PC-9 (cell line): ENCODE results near the gene PYGB. TPM values are rescaled to one million over a fixed set of nuclear protein-coding genes. Genes with fewer than 3 reads are reported as not detected.

ENCODE experiments used
- BruUV-seq: library from RNA; stranded (reverse); fragments of 400-500 nt; replicated peaks from 2 replicates; lab custom pipeline; 2021; lab: Mats Ljungman, UMichigan
- CTCF ChIA-PET: fragments of 300-600 bp; sonication (Branson Sonifier 250); formaldehyde crosslinking; loops from one replicate; lab custom pipeline; 2022; ENCODE audit warnings: antibody characterized with exemption; lab: Charles Lee
- POLR2A ChIA-PET: fragments of 300-600 bp; sonication (Branson Sonifier 250); formaldehyde crosslinking; loops from one replicate; lab custom pipeline; 2022; ENCODE audit warnings: antibody characterized with exemption; ENCODE audit not compliant: unreplicated experiment; lab: Charles Lee
- DNase-seq, 2 experiments: peaks; one replicate each; pipeline versions ENCODE4 v3.0.0 to v3.0.0-alpha.2; 2015 to 2022; ENCODE audit warnings: mixed read lengths in 1 of 2
- H2AFZ ChIP-seq: fragments of 200-600 bp; sonication (generic); 2 replicates; pipeline ENCODE4 v1.8.1; 2017; ENCODE audit warnings: antibody characterized with exemption
- H3F3A ChIP-seq: fragments of 200-600 bp; sonication (generic); 2 replicates; pipeline ENCODE4 v1.8.1; 2017; ENCODE audit warnings: antibody characterized with exemption, mild to moderate bottlenecking, low read depth; ENCODE audit not compliant: insufficient read depth
- H3K27ac ChIP-seq: fragments of 200-600 bp; sonication (generic); 2 replicates; pipeline ENCODE4 v1.6.1; 2016; ENCODE audit warnings: mixed run types
- H3K27me3 ChIP-seq: fragments of 200-600 bp; sonication (generic); 2 replicates; pipeline ENCODE4 v1.6.1; 2016; ENCODE audit warnings: low read depth, mixed run types; ENCODE audit not compliant: insufficient read depth
- H3K36me3 ChIP-seq: fragments of 200-600 bp; sonication (generic); 2 replicates; pipeline ENCODE4 v1.6.1; 2016; ENCODE audit warnings: low read depth, mixed run types
- H3K4me1 ChIP-seq: fragments of 200-600 bp; sonication (generic); replicated peaks from 2 replicates; pipeline ENCODE4 v1.6.1; 2016; ENCODE audit warnings: mixed run types; ENCODE audit not compliant: insufficient read depth
- H3K4me2 ChIP-seq: fragments of 200-600 bp; sonication (generic); 2 replicates; pipeline ENCODE4 v1.6.1; 2017; ENCODE audit warnings: mixed run types
- H3K4me3 ChIP-seq: fragments of 200-600 bp; sonication (generic); 2 replicates; pipeline ENCODE4 v1.6.1; 2016; ENCODE audit warnings: mixed run types
- H3K79me2 ChIP-seq: fragments of 200-600 bp; sonication (generic); 2 replicates; pipeline ENCODE4 v1.6.1; 2017; ENCODE audit warnings: low read depth, mixed run types
- H3K9me2 ChIP-seq: fragments of 200-600 bp; sonication (generic); 2 replicates; pipeline ENCODE4 v1.8.1; 2017; ENCODE audit warnings: mild to moderate bottlenecking; ENCODE audit not compliant: insufficient read depth
- H3K9me3 ChIP-seq: fragments of 200-600 bp; sonication (generic); 2 replicates; pipeline ENCODE4 v1.8.1; 2016; ENCODE audit warnings: low read depth; ENCODE audit not compliant: insufficient read depth
- H4K20me1 ChIP-seq: fragments of 200-600 bp; sonication (generic); 2 replicates; pipeline ENCODE4 v1.8.1; 2017; ENCODE audit not compliant: insufficient read depth
- CTCF ChIP-seq: fragments of 200-600 bp; sonication (generic); conservative IDR thresholded peaks from 2 replicates; pipeline ENCODE4 v1.6.1; 2017; ENCODE audit warnings: mixed run types, antibody characterized with exemption, mild to moderate bottlenecking, moderate library complexity
- EZH2 ChIP-seq: fragments of 200-600 bp; sonication (generic); IDR thresholded peaks from 2 replicates; pipeline ENCODE4 v1.8.0; 2017; ENCODE audit warnings: antibody characterized with exemption, low read depth
- intact Hi-C: fragments of 100-400 bp; cut with micrococcal nuclease; formaldehyde crosslinking; loops from one replicate; pipeline ENCODE4 v1.10.0; 2022; ENCODE audit not compliant: unreplicated experiment
- total RNA-seq: library from RNA; stranded (reverse); gene quantifications from 2 replicates; pipeline ENCODE4 v1.2.3, GENCODE V29; 2021

PYGB gene
- total RNA-seq, 1 experiment from 2014 or later, result 133 TPM

- BruUV-seq, result no TSS peak
- Histone ChIP-seq H3K4me1 (peaks cover 16% of the 10 kb centered on the region), H3K36me3 (no peaks in the 10 kb centered on the region), H3K4me3 (no peak overlapping the region), H3K27me3 (no peaks in the 10 kb centered on the region), H3K79me2 (no peaks in the 10 kb centered on the region), H3F3A (no peaks in the 10 kb centered on the region; the same call in 1 of the 2 replicates), H3K9me2 (no peaks in the 10 kb centered on the region), H3K9me3 (no peaks in the 10 kb centered on the region), H3K27ac (no peak overlapping the region), H2AFZ (no peak overlapping the region), H3K4me2 (no peak overlapping the region), H4K20me1 (no peaks in the 10 kb centered on the region)
- TF ChIP-seq EZH2 (no peak), CTCF (no peak)
- ChIA-PET CTCF (no interaction called here), POLR2A (no interaction called here)
- no peak for DNase-seq
- intact Hi-C loops, result no loop called here
Measured at GRCh38 chr20:25316506-25317190, 68.8 kb downstream of the PYGB start.

- Histone ChIP-seq H3K9me2 (no peaks in the 10 kb centered on the region), H3K4me2 (no peak overlapping the region), H3K79me2 (no peaks in the 10 kb centered on the region), H3K27ac (no peak overlapping the region), H3K36me3 (no peaks in the 10 kb centered on the region), H3K4me1 (peaks cover 13% of the 10 kb centered on the region), H3K4me3 (no peak overlapping the region), H3K27me3 (no peaks in the 10 kb centered on the region), H3K9me3 (no peaks in the 10 kb centered on the region), H4K20me1 (no peaks in the 10 kb centered on the region), H2AFZ (no peak overlapping the region), H3F3A (no peaks in the 10 kb centered on the region; the same call in 1 of the 2 replicates)
- ChIA-PET POLR2A (no interaction called here), CTCF (no interaction called here)
- no peak for DNase-seq
- no TSS peak for BruUV-seq
- intact Hi-C loops, result no loop called here
- TF ChIP-seq EZH2 (no peak), CTCF (no peak)
Measured at GRCh38 chr20:25317351-25318075, 69.6 kb downstream of the PYGB start.

GRCh38 chr20:25318471-25319240 lies 70.8 kb downstream of the PYGB start:
- no TSS peak for BruUV-seq
- Histone ChIP-seq H3F3A (no peaks in the 10 kb centered on the region; the same call in 1 of the 2 replicates), H3K27ac (no peak overlapping the region), H3K27me3 (no peaks in the 10 kb centered on the region), H3K36me3 (no peaks in the 10 kb centered on the region), H3K4me2 (no peak overlapping the region), H2AFZ (no peak overlapping the region), H4K20me1 (no peaks in the 10 kb centered on the region), H3K9me2 (no peaks in the 10 kb centered on the region), H3K79me2 (no peaks in the 10 kb centered on the region), H3K9me3 (no peaks in the 10 kb centered on the region), H3K4me1 (peaks cover 13% of the 10 kb centered on the region), H3K4me3 (no peak overlapping the region)
- no peak for DNase-seq
- intact Hi-C loops, result no loop called here
- CTCF ChIA-PET, result no interaction called here
- TF ChIP-seq EZH2, result no peak
- TF ChIP-seq CTCF, result no peak
- POLR2A ChIA-PET, result no interaction called here
